ENCODE results near the gene SMARCB1. TPM values are rescaled to one million over a fixed set of nuclear protein-coding genes. Genes with fewer than 3 reads are reported as not detected.

The SMARCB1 gene
- total RNA-seq, 2 donors from 2014 or later: 46.6 to 54.8 TPM

DNA sequence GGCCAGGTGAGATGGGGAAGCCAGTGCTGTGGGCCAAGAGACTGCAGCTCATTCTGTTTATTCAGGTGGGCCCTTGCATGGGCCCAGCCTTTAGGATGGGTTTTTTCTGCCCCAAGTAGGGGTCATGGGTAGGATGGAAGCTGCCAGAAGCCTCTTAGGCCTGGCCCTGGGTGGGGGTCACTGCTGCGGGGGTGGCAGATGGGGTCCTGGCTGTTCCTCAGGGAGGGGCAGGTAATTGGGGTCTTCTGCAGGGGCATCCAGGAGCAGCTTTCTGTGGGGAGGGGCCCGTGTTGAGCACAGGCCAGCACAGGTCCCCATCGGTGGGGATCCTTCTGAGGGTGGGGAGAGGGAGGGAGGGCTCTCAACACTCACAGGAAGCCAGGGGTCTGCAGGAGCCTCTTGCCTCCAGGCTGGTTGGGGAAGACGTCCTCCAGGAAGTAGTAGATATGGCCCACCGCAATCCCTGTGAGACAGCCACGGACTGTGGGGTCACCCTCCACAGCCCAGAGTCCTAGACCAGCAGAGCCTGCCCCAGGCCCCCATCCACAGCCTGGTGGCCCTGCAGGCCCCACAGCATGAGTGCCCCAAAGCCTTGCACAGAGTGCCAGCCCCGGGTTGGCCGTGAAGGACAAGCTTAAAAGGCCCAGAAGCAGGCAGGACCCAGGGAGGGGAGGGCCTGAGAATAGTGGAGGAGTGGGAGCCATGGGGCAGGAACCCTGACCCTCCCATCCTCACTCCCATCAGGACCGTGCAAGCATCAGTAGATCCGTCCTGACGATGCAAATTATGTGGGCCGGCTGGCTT, 50.1 kb downstream of the SMARCB1 start:
- DNase-seq (no peak), ATAC-seq (no peak)
- intact Hi-C loops (cut with DNase I): no loop called here

DNA sequence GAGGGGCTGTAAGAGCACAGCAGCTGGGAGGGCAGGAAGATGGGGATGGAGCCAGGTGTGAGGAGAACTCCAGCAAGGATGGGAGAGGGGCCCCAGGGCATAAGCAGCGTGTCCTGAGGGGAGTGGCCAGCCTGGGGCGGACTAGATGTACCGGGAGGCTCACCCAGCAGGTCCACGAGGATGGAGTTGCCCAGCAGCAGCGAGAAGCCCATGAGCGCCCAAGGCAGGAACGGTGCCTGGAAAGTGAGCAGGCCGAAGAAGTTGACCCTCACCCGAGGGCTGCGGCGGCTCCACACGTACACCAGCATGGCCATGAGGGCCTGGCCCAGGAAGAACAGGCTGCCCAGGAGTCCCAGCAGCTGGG, 50.7 kb downstream of the SMARCB1 start:
- intact Hi-C loops (cut with DNase I): no loop called here
- ATAC-seq: no peak
- no peak for DNase-seq

DNA sequence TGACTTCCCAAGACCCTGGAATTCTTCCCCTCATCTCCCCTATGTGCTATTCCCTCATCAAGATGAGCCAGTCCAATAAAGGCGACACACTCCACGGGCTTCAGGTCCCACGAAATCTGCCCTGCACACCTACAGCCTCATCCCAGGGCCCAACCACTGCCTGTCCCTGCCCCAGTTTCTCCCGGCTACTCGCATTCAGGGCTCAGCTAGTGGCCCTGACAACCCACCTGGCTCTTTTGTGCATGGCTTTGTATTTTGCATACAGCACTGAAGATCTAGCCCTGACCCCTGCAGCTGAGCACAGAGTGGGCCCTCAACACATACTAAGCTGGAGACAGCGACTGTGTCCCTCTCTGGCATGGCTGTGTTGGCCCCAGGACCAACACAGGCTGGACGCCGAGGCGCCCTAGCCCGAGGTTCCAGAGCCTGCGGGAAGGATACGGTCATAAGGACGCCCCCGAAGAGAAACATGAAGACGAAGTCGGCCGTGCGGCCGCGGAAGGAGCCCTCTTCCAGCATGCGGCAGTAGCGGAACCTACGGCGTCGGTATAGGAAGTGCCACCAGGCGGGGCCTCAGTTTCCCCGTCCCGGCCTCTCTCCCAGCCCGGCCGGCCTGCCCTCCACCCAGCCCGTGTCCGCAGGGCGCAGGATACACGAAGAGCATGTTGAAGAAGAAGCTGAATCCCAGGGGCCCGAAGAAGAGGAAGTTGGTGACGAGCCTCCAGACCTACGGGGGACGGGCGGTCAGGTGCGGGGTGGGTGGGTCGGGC, 51.3 kb downstream of the SMARCB1 start:
- intact Hi-C loops (cut with DNase I): no loop called here
- ATAC-seq: no peak

DNA sequence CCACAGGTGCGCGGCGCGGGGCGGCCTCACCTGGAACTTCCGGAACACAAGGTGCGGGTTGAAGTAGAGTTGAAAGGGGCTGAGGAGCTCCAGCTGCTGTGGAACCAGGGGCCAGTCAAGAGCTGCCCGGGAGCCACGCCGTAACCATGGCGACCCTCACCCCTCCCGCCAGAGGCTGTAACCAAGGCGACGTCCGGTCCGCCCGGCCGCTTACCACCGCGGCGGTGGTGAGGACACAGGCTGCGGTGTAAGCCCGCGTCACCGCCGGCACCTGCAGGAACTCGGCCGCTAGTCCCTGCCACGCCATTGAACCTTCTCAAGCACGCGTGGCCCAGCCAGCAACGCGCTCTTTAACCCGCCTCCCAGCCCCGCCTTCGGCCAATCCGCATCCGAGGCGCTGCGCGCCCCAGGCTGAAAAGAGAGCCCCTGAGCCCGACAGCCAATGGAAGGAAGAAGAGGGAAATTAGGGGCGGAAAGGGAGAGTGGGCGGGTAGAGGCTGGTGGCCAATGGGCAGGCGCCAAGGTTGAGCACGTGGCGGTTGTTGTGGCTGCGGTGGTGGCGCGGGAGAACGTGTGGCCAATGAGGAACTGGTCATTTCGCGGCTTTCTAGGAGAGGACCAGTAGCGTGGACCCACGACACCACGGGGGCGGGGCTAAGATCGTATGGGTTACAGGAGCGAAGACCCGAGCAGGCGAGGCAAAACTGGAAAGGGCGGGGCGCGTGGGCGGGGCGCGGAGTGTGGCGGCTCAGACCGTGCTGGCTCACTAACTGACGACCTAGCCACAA, 52.1 kb downstream of the SMARCB1 start, which contains the start of gene DERL3:
TSS of gene DERL3 (minus strand) at position 326 of the 788 bp plus-strand sequence. CDS start at position 307, 19 bp downstream.
- intact Hi-C loops (cut with DNase I): no loop called here
- ATAC-seq: peak; percentile 81 to 89
- peak; percentile 99 for DNase-seq

More for the DNA sequence above, 51.3 kb downstream of the SMARCB1 start:
- DNase-seq: no peak

DNA sequence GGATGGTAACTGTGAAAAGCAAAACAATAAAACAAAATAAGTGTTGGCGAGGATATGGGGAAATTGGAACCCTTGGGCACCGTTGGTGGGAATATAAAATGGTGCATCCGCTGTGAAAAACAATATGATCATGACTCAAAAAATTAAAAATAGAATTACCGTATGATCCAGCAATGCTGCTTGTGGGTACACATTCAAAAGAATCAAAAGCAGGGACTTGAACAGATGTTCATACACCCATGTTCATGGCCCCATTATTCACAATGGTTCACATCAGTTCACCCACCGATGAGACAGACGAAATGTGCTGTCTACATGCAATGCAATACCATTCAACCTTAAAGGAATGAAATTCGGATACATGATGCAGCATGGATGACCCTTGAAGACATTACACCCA, 53.3 kb downstream of the SMARCB1 start:
- no peak for ATAC-seq
- intact Hi-C loops (cut with DNase I): loop anchor here in 1 of 2 donors (10.0 kb wide), 1 partner anchor 295 kb away; no protein-coding TSS in a partner anchor
- no peak for DNase-seq

DNA sequence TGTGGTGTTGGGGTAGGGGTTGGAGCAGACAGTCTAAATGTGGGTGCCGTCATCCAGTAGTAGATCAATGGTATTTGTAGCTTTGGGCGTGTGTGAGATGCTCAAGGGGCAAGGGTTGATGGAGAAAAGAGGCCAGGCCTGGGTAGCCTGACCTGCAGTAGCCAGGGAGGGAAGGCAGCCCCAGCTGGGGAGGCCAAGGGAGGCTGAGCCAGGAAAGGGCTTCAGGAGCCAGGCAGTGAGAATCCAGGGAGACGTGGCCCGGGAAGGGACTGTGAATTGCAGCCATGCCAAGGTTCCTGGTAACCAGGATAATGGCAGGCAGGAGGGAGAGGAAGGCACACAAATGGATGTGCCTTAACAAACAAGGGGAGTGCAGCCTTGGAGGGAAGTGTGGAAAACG, 54.5 kb downstream of the SMARCB1 start:
- intact Hi-C loops (cut with DNase I): loop anchor here in 1 of 2 donors (10.0 kb wide), 1 partner anchor 296 kb away; no protein-coding TSS in a partner anchor
- DNase-seq: no peak
- ATAC-seq: no peak

DNA sequence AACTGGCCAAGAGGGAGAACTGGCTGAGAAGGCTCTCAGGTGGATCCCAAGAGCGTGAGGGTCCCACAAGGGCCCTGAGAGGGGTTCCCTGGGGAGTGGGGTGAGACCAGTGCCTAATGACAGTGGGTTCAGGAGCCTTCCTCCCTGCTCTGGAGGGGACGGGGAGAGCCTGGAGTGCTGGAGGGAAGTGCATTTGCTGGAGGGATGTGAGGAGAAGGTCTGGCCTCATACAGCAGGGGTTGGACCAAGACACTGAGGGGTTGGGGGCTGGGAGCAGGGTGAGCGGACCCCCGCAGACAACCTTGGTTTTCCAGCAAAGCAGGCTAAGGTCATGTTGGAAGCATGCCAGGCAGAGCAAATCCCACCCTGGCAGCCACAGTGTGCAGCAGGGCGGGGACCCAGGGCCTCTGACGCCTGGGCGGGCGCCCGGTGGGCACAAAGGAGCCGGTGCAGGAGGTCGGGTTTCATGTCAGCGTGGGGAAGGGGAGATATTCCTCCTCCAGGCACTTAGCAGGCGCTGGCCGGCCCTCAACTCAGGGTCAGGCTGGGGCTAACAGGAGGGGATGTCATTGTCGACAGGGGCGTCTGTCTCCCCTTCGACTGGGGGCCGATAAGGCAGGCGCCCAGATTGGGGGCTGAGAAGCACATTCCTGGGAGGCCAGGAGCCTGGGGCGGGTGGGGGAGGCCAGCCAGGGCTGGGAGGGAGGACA, 55.1 kb downstream of the SMARCB1 start:
- no peak for ATAC-seq
- intact Hi-C loops (cut with DNase I): loop anchor here in 1 of 2 donors (10.0 kb wide), 1 partner anchor 297 kb away; no protein-coding TSS in a partner anchor
- DNase-seq: no peak

DNA sequence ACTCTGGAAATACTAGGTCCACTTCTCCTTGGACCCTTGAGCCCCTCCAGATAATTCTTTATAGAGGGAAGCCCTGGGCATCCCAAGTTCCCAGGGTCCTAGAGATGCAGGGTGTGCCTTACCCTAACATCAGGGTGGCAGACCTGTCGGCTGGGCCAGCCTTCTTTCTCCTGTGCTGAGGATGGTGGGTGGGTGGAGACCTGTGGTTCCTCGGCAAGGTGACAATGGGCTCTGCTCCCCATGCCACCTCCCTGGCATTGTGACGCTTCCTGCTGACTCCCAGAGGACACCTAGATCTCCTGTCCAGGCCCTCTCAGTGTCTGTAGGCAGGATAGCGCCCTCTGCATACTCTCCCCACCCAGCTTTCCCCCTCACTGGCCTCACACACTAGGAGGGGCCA, 55.8 kb downstream of the SMARCB1 start:
- intact Hi-C loops (cut with DNase I): loop anchor here in 1 of 2 donors (10.0 kb wide), 1 partner anchor 298 kb away; no protein-coding TSS in a partner anchor
- ATAC-seq: no peak
- no peak for DNase-seq

DNA sequence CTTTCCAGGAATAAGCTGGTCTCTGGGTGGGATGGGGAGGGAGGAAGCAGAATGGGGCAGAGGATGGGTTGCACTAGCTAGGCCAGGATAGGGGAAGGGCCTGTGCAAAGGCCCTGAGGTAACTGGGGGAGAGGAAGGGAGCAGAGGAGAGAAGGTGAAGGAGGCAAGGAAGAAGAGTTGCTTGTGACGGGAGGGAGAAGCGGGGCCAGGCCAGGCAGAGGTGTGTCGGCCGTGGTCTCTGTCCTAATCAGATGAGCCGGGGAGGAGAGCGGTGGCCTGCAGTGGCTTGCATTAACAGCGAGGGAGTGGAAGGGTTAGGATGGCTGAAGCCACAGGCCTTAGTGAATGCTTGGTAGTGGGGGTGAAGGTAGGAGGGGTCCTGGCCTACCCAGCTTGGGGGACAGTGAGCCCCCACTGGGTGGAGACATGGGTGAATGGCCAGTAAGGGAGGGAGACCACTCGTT, 58.0 kb downstream of the SMARCB1 start:
- intact Hi-C loops (cut with DNase I): loop anchor here (5.0 to 10.0 kb wide), 3 partner anchors 77 to 302 kb away; partner anchors contain the start of gene CHCHD10 (in 2 of the 2)
- DNase-seq (no peak), ATAC-seq (no peak)

DNA sequence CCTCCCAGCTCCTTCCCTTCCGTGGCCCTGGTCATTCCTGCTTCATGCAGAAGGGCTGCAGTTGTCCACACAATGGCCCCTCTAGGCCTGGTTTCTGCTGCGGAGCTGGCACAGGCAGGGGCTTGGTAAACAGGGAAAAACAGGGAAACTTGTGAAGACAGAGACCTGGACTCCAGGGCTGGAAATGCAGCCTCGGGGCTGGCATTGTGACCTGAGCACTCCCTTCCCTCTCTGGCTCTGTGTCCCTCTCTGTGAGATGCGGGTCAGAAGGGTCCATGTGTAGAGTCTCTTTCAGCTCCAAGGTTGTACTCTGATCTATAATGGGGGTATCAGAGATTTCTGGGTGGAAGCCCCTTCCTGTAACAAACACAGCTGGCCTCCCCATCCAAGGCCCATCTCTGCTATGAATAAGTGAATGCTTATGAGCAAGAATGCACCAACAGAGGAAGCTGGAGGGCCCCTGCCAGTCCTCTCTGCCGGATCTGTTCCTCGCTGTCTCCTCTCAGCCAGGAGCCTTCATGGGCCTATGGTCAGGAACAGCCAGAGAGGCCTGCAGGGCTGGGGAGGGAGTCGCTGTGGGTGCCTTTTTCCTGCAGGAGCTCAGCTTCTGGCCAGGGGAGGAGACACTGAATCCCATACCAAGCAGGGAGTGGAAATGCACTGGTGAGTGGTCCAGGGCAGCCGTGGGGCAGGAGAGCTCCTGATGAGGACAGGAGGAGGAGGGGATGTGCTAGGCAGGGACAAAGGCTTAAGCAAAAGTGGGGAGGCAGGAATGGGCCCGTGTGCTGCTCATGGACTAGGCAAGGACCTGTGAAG, 58.7 kb downstream of the SMARCB1 start:
- intact Hi-C loops (cut with DNase I): loop anchor here (5.0 to 10.0 kb wide), 3 partner anchors 78 to 303 kb away; partner anchors contain the start of gene CHCHD10 (in 2 of the 2)
- DNase-seq (no peak), ATAC-seq (no peak)

DNA sequence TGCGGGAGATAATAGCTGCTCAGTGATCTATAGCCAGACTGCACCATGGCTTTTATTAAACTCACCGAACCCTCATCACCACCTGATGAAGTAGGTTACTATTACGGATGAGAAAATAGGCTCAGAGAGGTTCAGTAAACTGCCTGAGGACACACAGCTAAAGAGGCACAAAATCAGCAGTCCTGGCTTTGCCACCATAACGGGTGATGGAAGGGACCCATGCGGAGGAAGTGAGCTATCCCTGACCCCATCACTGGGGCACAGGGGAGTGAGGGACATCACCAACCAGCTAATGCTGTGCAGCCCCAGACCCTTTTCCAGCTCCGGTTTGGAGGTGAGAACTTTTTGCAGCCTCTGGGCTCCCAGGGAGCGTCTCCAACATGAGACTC, 59.3 kb downstream of the SMARCB1 start:
- intact Hi-C loops (cut with DNase I): loop anchor here (5.0 to 10.0 kb wide), 3 partner anchors 79 to 304 kb away; partner anchors contain the start of gene CHCHD10 (in 2 of the 2)
- no peak for ATAC-seq
- no peak for DNase-seq

DNA sequence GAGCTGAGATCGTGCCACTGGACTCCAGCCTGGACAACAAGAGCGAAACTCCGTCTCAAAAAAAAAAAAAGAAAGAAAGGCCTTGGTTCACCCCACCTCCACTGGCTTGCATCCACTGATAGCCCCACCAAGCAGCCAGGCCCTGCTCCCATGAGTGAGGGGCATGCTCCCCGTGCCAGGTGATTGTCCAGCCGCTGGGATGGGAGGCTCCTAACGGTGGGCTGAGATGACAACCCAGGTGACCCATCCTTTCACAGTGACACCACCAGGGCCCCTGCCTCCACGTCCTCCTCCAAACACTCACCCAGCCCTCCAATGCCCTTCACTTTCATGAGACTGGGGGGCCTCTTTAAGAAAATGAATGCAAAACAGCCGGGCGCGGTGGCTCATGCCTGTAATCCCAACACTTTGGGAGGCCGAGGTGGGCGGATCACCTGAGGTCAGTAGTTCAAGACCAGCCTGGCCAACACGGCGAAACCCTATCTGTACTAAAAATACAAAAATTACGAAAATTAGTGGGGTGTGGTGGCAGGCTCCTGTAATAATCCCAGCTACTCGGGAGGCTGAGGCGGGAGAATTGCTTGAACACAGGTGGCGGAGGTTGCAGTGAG, 60.6 kb downstream of the SMARCB1 start:
- ATAC-seq (no peak), DNase-seq (no peak)
- intact Hi-C loops (cut with DNase I): loop anchor here (5.0 to 10.0 kb wide), 3 partner anchors 80 to 305 kb away; partner anchors contain the start of gene CHCHD10 (in 2 of the 2)

DNA sequence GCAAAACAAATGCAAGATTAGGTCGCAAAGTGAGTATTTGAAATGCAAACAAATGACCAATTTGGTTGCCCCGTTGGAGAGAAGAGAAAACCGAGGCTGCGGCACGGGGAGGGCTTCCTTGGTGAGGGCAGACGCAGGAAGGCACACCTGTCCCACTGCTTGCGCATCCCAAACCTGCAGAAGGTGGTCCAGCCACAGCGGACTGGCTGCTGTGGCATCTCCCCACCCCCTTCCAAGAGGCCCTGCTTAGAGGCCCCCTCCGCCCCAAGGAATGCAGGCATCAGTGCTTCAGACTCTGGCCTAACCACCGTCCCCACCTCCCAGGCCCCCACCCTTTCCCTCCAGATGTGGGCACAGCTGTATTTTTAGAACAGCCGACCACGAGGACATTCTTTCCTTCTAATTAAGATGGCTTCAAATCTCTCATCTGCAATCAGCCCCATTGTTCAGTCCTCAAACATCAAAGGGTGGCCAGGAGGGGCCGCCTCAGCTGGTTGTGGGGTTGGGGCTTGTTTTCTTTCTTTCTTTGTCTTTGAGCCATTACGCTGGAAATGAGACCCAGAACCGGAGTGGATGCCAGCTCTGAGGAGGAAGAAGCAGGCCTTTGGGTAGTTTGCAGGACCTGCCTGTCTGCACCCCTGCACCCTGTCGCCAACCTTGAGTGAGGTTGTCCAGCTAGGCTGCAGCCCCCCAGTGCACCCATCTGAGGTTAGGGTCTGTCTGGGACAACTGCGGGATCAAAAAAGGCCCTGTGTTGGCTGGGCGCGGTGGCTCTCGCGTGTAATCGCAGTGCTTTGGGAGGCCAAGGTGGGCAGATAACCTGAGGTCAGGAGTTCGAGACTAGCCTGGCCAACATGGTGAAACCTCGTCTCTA, 61.5 kb downstream of the SMARCB1 start:
- ATAC-seq (no peak), DNase-seq (no peak)
- intact Hi-C loops (cut with DNase I): loop anchor here (5.0 to 10.0 kb wide), 3 partner anchors 81 to 306 kb away; partner anchors contain the start of gene CHCHD10 (in 2 of the 2)

DNA sequence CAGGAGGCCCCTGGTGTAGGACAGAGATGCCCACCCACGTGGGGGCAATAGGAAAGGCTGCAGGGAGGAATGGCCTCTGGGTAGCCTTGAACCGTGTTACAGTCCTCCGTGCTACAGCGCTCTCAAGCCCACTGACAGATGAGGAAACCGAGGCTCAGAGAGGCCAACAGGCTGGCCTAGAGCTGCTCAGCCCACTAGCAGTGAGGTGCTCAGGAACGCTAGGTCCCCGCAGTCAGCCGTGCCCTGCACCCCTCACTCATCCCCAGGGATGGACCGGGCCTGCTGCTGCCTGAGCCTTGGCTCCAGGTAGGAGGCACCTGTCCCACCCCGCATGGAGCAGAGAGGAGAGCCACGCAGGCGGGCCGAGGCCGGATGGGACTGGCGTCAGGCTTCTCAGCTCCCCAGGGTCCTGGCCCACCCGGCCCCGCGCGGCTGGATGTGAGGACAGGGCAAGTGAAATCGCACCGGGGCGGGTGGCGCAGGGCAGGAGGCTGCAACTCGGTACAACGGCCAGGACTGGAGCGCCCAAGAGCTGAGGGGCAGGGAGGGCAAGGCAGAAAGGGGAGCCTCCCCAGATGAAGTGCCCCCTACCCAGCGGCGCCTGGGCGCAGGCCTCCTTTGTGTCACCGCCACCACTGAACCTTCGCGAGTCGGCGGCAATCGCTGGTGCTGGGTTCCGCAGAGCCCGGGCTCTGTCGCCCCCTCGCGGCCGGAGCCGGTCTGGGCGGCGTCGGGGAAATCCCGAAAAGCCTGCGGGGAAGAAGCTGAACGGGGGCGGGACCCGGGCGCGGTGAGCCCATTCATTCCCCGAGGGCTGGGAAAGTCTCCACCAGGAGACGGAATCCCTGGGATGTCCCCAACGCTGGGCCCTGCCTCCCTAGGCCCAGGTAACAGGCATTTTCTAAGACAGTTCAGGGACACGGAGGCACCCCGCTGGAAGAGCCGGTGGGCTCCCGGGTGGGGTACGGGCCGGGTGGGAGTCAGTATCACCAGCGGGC, 62.5 kb downstream of the SMARCB1 start:
- peak; percentile 85 for DNase-seq
- intact Hi-C loops (cut with DNase I): loop anchor here (5.0 to 10.0 kb wide), 3 partner anchors 82 to 307 kb away; partner anchors contain the start of gene CHCHD10 (in 2 of the 2)
- ATAC-seq: peak; percentile 64 to 70
